OCI-LY3 (cell line): ENCODE results near the gene DPYD.

Experiments
- EZH2phosphoT487 ChIP-seq: fragments of 200-600 bp; shearing (Covaris generic); IDR thresholded peaks from 2 replicates; pipeline ENCODE4 v1.6.1; 2018; ENCODE audit warnings: antibody characterized with exemption, mixed run types, low read depth
- TF ChIP-seq, protein P1 (sequence below): fragments of 200-600, 300-600 bp; sonication (generic); IDR thresholded peaks from 2 replicates; pipeline ENCODE4 v1.5.1; 2014; ENCODE audit warnings: antibody characterized with exemption, low read length, low read depth

DNA sequence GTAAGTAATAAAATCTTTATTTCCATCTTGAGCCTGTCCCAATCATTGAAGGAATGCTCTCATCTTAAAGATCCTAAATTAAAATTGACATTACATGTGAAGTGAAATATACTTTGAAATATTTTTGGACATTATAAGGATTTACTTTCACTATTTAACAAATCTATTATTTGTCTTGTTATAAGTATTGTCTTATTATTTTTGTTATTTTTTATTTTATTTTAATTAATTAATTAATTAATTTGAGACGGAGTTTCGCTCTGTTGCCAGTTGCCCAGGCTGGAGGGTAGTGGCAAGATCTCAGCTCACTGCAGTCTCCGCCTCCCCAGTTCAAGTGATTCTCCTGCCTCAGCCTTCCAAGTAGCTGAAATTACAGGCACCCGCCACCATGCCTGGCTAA, 343.2 kb downstream of the DPYD start:
- TF ChIP-seq, protein P1, sequence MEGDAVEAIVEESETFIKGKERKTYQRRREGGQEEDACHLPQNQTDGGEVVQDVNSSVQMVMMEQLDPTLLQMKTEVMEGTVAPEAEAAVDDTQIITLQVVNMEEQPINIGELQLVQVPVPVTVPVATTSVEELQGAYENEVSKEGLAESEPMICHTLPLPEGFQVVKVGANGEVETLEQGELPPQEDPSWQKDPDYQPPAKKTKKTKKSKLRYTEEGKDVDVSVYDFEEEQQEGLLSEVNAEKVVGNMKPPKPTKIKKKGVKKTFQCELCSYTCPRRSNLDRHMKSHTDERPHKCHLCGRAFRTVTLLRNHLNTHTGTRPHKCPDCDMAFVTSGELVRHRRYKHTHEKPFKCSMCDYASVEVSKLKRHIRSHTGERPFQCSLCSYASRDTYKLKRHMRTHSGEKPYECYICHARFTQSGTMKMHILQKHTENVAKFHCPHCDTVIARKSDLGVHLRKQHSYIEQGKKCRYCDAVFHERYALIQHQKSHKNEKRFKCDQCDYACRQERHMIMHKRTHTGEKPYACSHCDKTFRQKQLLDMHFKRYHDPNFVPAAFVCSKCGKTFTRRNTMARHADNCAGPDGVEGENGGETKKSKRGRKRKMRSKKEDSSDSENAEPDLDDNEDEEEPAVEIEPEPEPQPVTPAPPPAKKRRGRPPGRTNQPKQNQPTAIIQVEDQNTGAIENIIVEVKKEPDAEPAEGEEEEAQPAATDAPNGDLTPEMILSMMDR: no peak
- TF ChIP-seq EZH2phosphoT487: no peak
